ENCODE results near the gene PIK3CD. TPM values are rescaled to one million over a fixed set of nuclear protein-coding genes. Genes with fewer than 3 reads are reported as not detected.

Gene PIK3CD
- total RNA-seq (2014; rRNA removed; shearing (Covaris generic)), result 17.7 and 18.4 TPM in 2 replicates
- 33.1 and 49.6 TPM in 2 replicates for polyA plus RNA-seq (2015; cell fraction: cytosol; rRNA removed)
- 60.3 and 81.0 TPM in 2 replicates for polyA plus RNA-seq (2015; cell fraction: nucleus; rRNA removed)

DNA sequence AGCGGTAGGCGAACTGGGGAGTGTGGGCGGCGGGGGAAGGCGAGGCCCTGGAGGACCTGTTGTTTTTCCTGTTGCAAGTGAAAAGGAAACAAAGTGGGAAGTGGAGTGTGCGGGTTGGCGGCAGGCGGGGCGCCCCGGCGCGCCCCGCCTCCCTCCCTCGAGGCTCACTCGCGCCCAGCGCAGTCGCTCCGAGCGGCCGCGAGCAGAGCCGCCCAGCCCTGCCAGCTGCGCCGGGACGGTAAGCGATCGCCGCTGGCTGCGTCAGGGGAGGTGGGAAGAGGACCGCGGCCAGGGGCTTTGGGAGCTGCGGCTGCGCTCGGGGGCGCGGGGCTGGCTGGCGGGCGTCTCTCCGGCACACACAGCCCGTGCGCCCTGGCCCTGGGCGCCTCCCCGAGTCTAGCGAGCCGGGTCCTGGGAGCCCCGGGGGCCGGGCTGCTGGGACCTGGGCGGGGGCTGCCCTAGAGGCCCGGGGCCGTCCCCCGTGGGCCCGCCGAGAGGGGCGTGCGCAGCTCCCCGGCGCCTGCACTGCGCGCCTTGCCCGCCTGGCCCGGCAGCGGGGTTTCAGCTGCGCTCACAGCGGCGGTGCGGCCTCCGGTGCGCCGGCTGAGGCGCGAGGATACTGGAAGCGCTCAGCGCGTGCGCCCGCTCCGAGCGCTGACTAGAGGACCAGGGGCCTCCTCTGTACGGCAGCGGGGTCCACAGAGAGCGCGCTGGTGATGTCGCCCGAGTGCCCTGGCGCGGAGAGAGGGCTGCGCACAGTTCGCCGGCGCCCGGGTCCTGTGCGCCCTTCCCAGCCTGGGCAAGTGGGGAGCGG, at the start of gene PIK3CD:
PIK3CD (plus strand) TSS at position 167 of the 814 bp plus-strand sequence. CDS start 58,725 bp downstream, outside the sequence.
- in situ Hi-C loops (cut with HindIII; ENCODE audit: low pct_unique_long_range_greater_than_20kb, low sequenced_read_pairs), result no loop called here
- no peak for DNase-seq (ENCODE audit: low read depth, low spot score)

DNA sequence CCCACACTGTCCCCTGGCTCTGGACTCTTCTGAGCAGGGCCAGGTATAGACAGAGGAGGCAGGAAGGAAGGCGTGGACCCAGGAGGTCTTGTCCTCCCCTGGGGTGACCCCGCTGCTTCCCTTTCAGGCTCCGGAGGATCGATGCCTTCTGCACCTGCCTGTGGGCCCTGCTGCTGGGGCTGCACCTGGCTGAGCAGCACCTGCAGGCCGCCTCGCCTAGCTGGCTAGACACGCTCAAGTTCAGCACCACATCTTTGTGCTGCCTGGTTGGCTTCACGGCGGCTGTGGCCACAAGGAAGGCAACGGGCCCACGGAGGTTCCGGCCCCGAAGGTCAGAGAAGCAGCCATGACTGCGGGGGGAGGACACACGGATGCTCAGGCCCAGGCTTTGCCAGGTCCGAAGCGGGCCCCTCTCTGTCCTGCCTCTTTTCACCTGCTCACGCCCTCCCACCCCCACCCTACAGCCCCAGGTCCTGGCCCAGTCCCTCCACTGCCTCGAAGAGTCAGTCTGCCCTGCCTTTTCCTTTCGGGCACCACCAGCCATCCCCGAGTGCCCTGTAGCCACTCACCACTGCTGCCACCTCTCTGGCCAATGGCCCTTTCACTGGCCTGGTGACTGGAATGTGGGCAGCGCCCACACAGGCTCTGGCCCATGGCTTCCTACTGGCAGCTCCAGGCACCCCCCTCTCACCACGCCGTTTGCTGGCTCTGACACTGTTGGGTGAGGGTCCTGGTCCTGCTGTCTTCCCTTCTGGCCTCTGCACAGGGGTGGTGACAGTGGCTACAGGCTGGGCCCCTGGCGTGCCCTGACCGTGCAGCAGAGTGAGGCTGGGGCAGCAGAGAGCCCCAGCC, 49.4 kb upstream of the PIK3CD start:
- no peak for DNase-seq (ENCODE audit: low read depth, low spot score)
- in situ Hi-C loops (cut with HindIII; ENCODE audit: low pct_unique_long_range_greater_than_20kb, low sequenced_read_pairs), result no loop called here

DNA sequence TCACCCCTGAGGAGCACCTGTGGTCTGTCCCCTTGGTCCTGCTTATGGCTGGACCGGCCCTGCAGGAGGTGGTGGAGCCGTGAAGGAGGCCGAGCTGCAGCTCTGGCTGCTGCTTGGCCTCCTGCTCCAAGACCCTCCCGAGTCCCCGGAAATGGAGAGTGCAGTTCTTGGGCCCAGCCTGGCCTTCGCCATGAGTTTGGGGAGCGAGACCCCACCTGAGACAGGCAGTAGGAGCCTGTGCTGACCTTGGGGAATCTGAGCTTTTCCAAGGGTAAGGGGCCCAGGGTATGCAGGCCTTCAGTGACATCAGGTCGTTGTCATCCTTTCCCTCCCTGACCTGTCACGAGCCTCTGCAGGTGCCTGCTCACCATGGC, 48.8 kb upstream of the PIK3CD start:
- in situ Hi-C loops (cut with HindIII; ENCODE audit: low pct_unique_long_range_greater_than_20kb, low sequenced_read_pairs), result no loop called here

DNA sequence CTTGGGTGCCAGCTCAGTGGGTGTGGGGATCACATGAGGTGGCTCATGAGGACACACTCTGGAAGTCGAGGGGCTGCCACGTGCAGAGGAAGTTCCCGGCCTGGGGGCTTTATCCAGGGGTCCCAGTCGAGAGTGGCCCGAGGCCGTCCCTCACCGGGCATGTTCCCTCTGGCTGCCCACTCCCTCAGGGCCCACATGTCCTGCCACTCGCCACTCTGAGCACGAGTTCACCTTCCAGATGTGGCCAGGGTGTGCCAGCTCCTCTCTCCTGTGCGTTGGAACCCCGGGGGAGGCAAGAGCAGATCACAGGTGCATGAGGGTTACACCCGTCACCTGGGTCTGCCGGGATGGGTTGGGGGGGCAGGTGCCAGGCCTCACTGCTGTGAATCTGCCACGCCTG, 48.2 kb upstream of the PIK3CD start:
- in situ Hi-C loops (cut with HindIII; ENCODE audit: low pct_unique_long_range_greater_than_20kb, low sequenced_read_pairs), result no loop called here

More for the DNA sequence above, 48.8 kb upstream of the PIK3CD start:
- no peak for DNase-seq (ENCODE audit: low read depth, low spot score)

DNA sequence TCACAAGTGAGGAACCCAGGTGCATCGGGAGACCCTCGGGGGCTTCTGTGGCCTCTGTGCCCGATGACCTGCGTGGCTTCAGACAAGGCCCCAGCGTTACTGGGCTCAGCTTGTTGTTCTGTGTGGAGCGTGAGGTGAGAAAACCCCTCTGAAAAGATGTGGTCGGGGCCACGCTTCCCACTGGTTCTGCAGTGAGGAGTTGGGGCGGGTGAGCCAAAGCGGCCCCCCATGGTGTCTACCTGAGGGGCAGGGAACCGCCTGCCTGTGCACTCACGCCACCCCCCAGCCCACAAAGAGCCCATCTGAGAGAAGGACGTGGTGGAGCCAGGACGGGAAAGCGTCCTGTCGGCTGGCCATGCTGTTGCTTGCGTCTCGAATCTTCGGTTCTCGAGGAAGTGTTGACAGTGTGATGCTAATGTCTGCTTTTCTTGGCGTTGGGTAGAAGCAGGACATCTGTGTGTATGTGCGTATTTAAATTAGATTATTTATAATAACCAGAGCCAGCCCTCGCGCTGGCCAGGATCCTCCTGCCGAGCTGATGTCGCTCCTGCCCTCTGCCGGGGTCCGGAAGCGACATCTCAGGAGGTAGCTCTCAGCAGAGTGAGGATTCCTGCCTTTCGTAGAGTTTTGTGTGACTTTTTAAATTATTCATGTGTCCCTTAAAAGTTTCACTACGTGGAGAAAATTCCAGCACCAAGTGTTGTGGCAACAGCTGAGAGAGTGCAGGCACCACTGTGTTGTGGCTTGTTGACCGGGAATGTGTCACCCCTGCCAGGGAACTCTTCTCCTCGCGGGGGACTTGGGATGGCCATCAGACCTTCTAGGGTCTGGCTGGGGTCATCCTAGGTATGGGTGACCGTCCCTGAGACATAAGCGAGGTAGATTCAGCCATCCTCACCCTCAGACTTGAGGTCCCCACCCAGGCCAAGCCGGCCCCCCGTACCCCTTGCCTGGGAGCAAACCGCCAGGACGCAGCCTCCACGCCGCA, 47.5 kb upstream of the PIK3CD start:
- DNase-seq (ENCODE audit: low read depth, low spot score), result no peak
- in situ Hi-C loops (cut with HindIII; ENCODE audit: low pct_unique_long_range_greater_than_20kb, low sequenced_read_pairs), result no loop called here

More for the DNA sequence above, 48.2 kb upstream of the PIK3CD start:
- no peak for DNase-seq (ENCODE audit: low read depth, low spot score)

DNA sequence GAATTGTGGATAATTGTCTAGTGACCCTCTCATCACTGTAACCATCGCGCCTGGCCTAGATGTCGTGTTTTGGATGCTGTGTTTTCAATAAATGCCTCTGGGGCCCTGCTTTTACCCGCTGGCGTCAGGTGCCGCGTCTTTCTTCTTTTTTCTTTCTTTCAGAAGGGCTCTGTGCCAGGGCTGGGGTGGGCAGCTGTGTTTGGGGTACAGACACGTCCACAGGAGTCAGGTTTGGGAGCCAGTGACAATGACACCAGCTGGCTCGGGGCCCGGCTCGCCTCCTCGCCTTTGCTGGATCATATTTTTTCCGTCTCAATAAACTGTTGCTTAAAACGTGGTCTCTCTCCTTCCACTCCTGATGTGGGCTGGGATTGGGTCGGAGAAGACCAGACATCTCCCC, 46.7 kb upstream of the PIK3CD start:
- DNase-seq (ENCODE audit: low read depth, low spot score), result no peak
- in situ Hi-C loops (cut with HindIII; ENCODE audit: low pct_unique_long_range_greater_than_20kb, low sequenced_read_pairs), result no loop called here

DNA sequence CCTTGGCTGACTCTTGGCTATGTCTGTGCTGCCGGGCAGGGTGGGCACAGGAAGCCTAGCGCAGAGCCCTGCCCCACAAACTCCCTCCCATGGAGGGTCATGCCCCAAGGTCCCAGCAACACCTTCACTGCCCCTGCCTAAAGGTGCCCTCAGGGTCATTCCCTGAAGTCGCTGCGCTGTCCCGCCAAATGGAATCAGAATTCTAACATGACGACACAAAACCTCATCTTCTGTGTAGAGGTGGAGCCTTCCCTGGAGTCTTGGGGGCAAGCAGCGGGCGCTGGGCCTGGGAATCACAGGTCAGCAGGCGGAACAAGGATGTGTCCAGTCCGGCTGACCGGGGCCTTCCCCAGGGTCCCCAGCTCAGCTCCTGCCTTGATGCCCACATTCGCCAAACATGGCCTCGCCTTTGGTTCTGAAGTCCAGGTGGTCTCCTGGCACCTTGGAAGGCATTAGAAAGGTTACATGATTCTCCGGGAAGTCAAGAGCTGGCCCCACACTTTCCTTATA, 45.5 kb upstream of the PIK3CD start:
- in situ Hi-C loops (cut with HindIII; ENCODE audit: low pct_unique_long_range_greater_than_20kb, low sequenced_read_pairs), result no loop called here
- no peak for DNase-seq (ENCODE audit: low read depth, low spot score)

DNA sequence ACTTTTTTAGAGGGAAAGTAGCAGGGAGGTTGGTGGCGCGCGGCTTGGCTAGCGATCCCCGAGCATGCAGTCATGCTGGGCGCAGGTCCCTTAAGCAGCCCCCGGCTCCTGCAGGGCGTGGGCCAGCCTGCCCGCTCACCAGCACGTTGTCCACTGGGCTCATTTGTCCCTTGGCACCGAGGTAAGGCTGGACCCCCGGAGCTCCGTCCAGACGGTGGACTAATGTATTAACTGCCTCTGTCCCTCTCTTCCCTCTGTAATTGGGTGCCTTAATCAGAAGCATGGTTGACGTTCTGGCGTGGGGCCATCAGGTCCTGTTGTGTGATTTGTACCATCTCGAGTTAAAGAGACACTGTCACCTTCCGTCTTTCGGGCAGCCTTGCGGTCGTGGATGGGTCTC, 45.1 kb upstream of the PIK3CD start:
- in situ Hi-C loops (cut with HindIII; ENCODE audit: low pct_unique_long_range_greater_than_20kb, low sequenced_read_pairs), result no loop called here
- DNase-seq (ENCODE audit: low read depth, low spot score), result no peak

DNA sequence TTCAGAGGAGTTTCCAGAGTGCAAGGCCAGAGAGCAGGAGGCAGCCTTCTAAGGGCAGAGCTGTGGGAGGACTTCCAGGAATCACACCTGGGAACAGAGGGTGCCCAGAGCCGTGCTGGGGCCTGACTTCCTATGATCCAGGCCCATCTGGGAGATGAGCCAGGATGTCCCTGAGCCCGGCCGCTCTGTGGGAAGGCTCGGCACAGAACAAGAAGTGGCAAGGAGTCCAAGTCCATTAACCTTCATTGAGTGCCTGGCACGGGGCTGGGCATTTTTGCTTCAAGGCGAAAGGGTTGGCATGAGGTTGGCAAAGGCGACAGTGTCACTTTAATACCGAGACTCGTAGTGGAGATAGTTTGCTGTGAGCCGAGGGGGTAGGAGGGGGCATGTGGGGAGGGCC, 44.6 kb upstream of the PIK3CD start:
- DNase-seq (ENCODE audit: low read depth, low spot score), result no peak
- in situ Hi-C loops (cut with HindIII; ENCODE audit: low pct_unique_long_range_greater_than_20kb, low sequenced_read_pairs), result no loop called here

DNA sequence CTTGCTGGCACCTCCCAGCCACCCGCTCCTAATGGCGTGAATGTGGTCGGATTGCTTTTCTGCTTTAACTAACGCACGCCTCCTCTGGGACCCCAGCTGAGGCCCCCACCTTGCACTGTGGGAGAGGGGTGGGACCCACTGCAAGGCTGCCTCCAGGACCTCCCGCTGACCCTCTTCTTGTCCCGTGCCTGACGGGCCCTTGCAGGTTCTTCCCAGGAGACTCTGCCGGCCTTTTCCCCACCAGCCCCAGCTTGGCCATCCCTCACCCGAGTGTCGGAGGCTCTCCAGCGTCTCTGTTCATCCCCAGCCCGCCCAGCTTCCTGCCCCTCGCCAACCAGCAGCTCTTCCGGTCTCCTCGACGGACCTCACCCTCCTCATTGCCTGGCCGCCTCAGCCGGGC, 44.2 kb upstream of the PIK3CD start:
- in situ Hi-C loops (cut with HindIII; ENCODE audit: low pct_unique_long_range_greater_than_20kb, low sequenced_read_pairs), result no loop called here
- no peak for DNase-seq (ENCODE audit: low read depth, low spot score)

DNA sequence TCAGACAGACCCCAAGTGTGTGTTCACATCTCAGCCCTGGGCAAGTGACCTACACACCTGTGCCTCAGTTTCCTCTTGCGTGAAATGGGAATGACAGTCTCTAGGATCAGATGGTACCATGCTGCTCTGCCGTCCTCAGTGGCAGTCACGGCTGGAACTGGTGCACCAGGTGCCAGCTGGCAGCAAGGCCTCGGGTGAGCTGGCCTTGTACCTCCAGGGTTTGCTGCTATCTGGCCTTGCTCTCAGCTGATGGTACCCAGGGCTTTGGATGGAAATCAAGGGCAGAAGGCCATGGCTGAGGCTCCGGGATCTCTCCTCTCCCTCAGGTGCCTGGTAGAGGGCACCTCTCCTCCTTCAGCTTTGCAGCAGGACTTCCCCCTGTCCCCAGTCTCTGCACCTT, 41.5 kb upstream of the PIK3CD start:
- in situ Hi-C loops (cut with HindIII; ENCODE audit: low pct_unique_long_range_greater_than_20kb, low sequenced_read_pairs), result no loop called here
- no peak for DNase-seq (ENCODE audit: low read depth, low spot score)

DNA sequence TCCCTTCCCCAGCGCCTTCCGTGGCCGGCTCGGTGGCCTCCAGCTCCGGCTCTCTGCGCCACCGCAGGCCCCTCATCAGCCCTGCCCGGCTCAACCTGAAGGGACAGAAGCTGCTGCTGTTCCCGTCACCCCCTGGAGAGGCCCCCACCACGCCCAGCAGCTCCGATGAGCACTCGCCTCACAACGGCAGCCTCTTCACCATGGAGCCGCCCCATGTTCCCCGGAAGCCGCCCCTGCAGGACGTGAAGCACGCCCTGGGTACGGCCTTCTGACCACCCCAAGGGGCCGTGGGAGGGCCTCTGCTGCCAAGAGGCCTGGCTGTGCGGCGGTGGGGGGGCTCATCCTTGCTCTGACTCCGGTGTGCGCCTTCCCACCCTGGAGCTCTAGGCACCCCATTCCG, 41.0 kb upstream of the PIK3CD start:
- in situ Hi-C loops (cut with HindIII; ENCODE audit: low pct_unique_long_range_greater_than_20kb, low sequenced_read_pairs), result no loop called here
- no peak for DNase-seq (ENCODE audit: low read depth, low spot score)

DNA sequence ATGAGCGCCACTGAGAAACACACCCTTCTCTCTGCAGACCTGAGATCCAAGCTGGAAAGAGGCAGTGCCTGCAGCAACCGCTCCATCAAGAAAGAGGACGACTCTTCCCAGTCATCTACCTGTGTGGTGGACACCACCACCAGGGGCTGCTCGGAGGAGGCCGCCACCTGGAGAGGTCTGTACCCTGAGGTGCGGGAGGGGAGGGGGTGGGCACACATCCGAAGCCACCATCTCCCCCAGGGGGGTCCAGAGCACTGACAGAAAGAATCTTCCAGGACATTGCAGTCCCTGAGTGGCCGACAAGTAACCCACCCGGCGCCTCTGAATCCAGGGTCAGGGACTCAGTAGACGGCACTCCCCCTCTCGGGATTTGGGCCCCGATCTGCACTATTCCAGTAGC, 39.8 kb upstream of the PIK3CD start:
- in situ Hi-C loops (cut with HindIII; ENCODE audit: low pct_unique_long_range_greater_than_20kb, low sequenced_read_pairs), result no loop called here

DNA sequence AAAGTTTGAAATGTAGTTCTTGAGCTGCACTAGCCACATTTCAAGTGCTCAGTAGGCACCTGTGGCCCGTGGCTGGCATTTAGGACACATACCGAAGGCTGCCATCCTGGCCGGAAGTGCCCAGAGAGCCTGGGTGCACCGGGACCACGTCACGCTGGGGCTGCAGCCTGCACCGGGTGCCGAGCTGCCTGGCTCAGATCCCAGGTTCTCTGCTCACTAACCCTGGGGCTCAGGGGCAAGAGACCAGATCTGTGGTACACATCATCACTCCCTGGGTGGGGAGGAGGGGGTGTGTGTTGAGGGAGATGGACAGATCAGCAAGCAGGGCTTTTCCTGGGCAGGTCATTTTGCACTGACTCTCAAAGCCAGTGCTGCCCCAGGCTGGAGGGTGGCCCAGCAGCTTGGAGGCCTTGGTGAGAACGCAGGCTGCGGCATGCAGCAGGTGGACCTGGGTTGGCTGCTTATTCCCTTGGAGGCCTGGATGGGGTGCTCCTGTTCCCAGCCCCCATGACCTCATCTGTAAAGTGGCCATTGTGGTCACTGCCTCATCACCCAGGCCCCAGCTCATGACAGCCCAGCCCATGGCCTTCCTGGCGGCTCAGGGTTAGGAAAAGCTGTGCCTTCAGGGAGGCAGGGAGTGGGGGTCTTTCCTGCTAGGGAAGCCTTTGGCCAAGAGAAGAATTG, 39.2 kb upstream of the PIK3CD start:
- in situ Hi-C loops (cut with HindIII; ENCODE audit: low pct_unique_long_range_greater_than_20kb, low sequenced_read_pairs), result no loop called here
- DNase-seq (ENCODE audit: low read depth, low spot score), result no peak

More for the DNA sequence above, 39.8 kb upstream of the PIK3CD start:
- no peak for DNase-seq (ENCODE audit: low read depth, low spot score)

DNA sequence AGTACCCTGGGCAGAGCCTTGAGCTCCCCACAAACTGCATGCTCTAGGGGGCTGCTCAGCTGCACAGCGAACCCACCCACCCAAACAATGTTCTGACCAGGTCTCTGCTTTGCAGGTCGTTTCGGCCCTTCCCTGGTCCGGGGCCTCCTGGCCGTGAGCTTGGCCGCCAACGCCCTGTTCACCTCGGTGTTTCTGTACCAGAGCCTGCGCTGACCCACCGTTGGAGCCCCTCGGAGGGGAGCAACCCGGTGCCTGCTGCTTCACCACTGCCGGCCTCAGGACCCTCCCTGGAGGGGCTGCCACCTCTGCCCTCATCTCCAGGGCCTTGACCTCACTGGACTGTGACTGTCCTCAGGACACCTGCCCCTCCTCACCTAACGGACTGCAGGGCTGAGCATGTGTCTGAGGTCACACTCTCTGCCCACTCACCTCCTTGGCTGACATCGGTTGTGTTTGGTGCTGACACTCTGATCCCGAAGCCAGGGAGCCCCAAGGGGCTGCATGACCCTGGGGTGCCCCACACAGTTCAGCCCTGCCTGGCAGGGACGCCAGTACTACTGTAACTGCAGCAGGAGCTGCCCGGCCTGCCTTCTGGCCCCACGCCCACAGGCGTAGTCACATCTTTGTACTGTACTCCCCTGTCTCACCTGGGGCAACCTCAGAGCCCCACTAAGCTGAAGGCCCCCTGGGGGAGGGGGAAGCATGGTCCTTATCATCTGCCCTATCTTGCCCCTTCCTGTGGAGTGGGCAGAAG, 38.5 kb upstream of the PIK3CD start:
- in situ Hi-C loops (cut with HindIII; ENCODE audit: low pct_unique_long_range_greater_than_20kb, low sequenced_read_pairs), result no loop called here
- DNase-seq (ENCODE audit: low read depth, low spot score), result no peak

DNA sequence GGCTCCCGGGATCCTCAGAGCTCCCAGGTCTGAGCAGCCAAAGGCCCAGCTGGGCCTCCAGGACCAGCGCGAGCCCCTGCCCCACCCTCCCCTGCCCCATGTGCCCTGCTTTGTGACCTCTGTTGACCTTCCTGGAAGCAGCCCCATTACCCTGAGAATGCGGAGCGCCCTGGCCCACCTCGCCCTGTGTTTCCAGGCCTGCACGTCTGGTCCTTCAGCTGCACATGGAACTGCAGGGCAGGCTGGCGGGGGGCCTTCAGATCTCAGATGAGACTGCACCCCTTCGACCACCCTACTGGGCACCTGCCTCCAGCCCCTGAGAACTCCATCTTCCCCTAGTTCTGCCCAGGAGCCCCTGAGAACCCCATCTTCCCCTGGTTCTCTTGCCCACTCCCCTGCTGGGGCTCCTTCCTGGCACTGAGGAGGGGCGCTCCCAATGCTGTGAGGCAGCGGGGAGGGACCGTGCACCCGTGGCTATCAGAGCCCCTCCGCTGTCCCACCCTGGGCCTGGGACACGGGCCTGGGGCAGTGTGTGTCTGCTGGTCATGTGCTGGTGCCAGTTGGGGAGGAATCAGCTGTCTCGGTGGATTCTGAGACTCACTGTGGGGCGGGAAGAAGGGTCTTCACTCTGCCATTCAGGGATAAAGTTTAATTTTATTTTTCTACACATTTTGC, 37.8 kb upstream of the PIK3CD start:
- DNase-seq (ENCODE audit: low read depth, low spot score), result no peak
- in situ Hi-C loops (cut with HindIII; ENCODE audit: low pct_unique_long_range_greater_than_20kb, low sequenced_read_pairs), result no loop called here
